Epidermal melanocyte (primary cell): ENCODE results near the gene ATP2C2.

Experiments
- DNase-seq: peaks from one replicate; pipeline ENCODE4 v3.0.0; 2011; ENCODE audit warnings: low spot score; ENCODE audit not compliant: insufficient read length

The ATP2C2 gene

GRCh38 chr16:84362471-84362941, 5.8 kb upstream of the ATP2C2 start:
- no peak for DNase-seq

- DNase-seq = no peak
These were observed 2.1 kb upstream of the ATP2C2 start for GRCh38 chr16:84366208-84366607.

GRCh38 chr16:84367297-84367680, 1.0 kb upstream of the ATP2C2 start:
- DNase-seq = no peak

GRCh38 chr16:84367750-84368307, 509 bp upstream of the ATP2C2 start:
- DNase-seq = no peak

- DNase-seq = no peak
These were observed 767 bp downstream of the ATP2C2 start for GRCh38 chr16:84369105-84369504.

GRCh38 chr16:84369938-84370627, 1.7 kb downstream of the ATP2C2 start:
- DNase-seq = no peak

GRCh38 chr16:84370723-84371552, 2.6 kb downstream of the ATP2C2 start:
- no peak for DNase-seq

GRCh38 chr16:84371553-84371865, 3.2 kb downstream of the ATP2C2 start:
- DNase-seq = no peak

GRCh38 chr16:84373907-84374489, 5.7 kb downstream of the ATP2C2 start:
- DNase-seq = no peak

- DNase-seq = no peak
These were observed 9.8 kb downstream of the ATP2C2 start for GRCh38 chr16:84378099-84378498.

GRCh38 chr16:84378567-84378966, 10.2 kb downstream of the ATP2C2 start:
- DNase-seq = no peak

- DNase-seq = no peak
These were observed 10.8 kb downstream of the ATP2C2 start for GRCh38 chr16:84379008-84379708.

GRCh38 chr16:84379709-84380362, 11.5 kb downstream of the ATP2C2 start:
- no peak for DNase-seq

- DNase-seq = no peak
These were observed 12.1 kb downstream of the ATP2C2 start for GRCh38 chr16:84380405-84380804.

GRCh38 chr16:84382396-84382795, 14.1 kb downstream of the ATP2C2 start:
- DNase-seq = no peak

- DNase-seq = no peak
These were observed 14.8 kb downstream of the ATP2C2 start for GRCh38 chr16:84383106-84383505.

- DNase-seq = no peak
These were observed 17.7 kb downstream of the ATP2C2 start for GRCh38 chr16:84386047-84386446.

- no peak for DNase-seq
These were observed 18.7 kb downstream of the ATP2C2 start for GRCh38 chr16:84387021-84387420.

- no peak for DNase-seq
These were observed 21.9 kb downstream of the ATP2C2 start for GRCh38 chr16:84390131-84390785.
